ENCODE results near the gene OR52L1. TPM values are rescaled to one million over a fixed set of nuclear protein-coding genes. Genes with fewer than 3 reads are reported as not detected.

The OR52L1 gene
- total RNA-seq, 2 experiments from 2014 or later: not detected

- no peak within 1 kb of the TSS for H3K4me2 ChIP-seq (ENCODE audit: low read length)
- no peak for TF ChIP-seq CTCF (conservative IDR thresholded peaks at IDR 0.05; ENCODE audit: low read length)
- no peak for TF ChIP-seq EZH2phosphoT487 (IDR thresholded peaks at IDR 0.05; ENCODE audit: borderline replicate concordance, low read depth, low read length)
- H3K9me2 ChIP-seq (ENCODE audit: insufficient read depth, low read length): no peaks in the 10 kb centered on the region
- no peaks in the 10 kb centered on the region for H3K36me3 ChIP-seq (ENCODE audit: insufficient read depth, low read length)
- no peaks in the 10 kb centered on the region for H3K79me2 ChIP-seq (ENCODE audit: insufficient read depth, low read depth, low read length)
- no peaks in the 10 kb centered on the region for H3K4me1 ChIP-seq (ENCODE audit: insufficient read depth, low read length, poor library complexity, severe bottlenecking)
- DNase-seq (ENCODE audit: low spot score): no peak
- ChIA-PET POLR2A (no interaction called here), CTCF (ENCODE audit: unreplicated experiment) (no interaction called here)
- H2AFZ ChIP-seq (ENCODE audit: low read length): no peak within 1 kb of the TSS
- H3K9me3 ChIP-seq (ENCODE audit: low read length): no peaks in the 10 kb centered on the region
- BruUV-seq (replicated peaks): no TSS peak
- intact Hi-C loops (cut with micrococcal nuclease; ENCODE audit: unreplicated experiment): no loop called here
- no peak within 1 kb of the TSS for H3K27ac ChIP-seq (ENCODE audit: low read depth, low read length, poor library complexity, severe bottlenecking)
- no peak within 1 kb of the TSS for H3K4me3 ChIP-seq (ENCODE audit: low read depth, low read length, poor library complexity, severe bottlenecking)
- H4K20me1 ChIP-seq (ENCODE audit: insufficient read depth, low read length): no peaks in the 10 kb centered on the region
Observed at GRCh38 chr11:5941951-5942350, 44.8 kb downstream of the OR52L1 start, which contains the start of gene OR56A3. Gene OR56A3 (plus strand): TSS chr11:5942251. CDS start chr11:5947347, 5,096 bp downstream.

- POLR2A ChIA-PET: no interaction called here
- H2AFZ ChIP-seq (ENCODE audit: low read length): no peak overlapping the region
- BruUV-seq (replicated peaks): no TSS peak
- no peak overlapping the region for H3K4me2 ChIP-seq (ENCODE audit: low read length)
- intact Hi-C loops (cut with micrococcal nuclease; ENCODE audit: unreplicated experiment): no loop called here
- no peak overlapping the region for H3K27ac ChIP-seq (ENCODE audit: low read depth, low read length, poor library complexity, severe bottlenecking)
- no peaks in the 10 kb centered on the region for H3K4me1 ChIP-seq (ENCODE audit: insufficient read depth, low read length, poor library complexity, severe bottlenecking)
- no peaks in the 10 kb centered on the region for H3K79me2 ChIP-seq (ENCODE audit: insufficient read depth, low read depth, low read length)
- TF ChIP-seq CTCF (conservative IDR thresholded peaks at IDR 0.05; ENCODE audit: low read length) (no peak), EZH2phosphoT487 (IDR thresholded peaks at IDR 0.05; ENCODE audit: borderline replicate concordance, low read depth, low read length) (no peak)
- DNase-seq (ENCODE audit: low spot score): no peak
- H3K4me3 ChIP-seq (ENCODE audit: low read depth, low read length, poor library complexity, severe bottlenecking): no peak overlapping the region
- H3K9me2 ChIP-seq (ENCODE audit: insufficient read depth, low read length): no peaks in the 10 kb centered on the region
- no peaks in the 10 kb centered on the region for H4K20me1 ChIP-seq (ENCODE audit: insufficient read depth, low read length)
- H3K9me3 ChIP-seq (ENCODE audit: low read length): no peaks in the 10 kb centered on the region
- H3K36me3 ChIP-seq (ENCODE audit: insufficient read depth, low read length): no peaks in the 10 kb centered on the region
- CTCF ChIA-PET (ENCODE audit: unreplicated experiment): no interaction called here
Observed at GRCh38 chr11:5940748-5941147, 46.0 kb downstream of the OR52L1 start.

GRCh38 chr11:5938603-5938965 lies 48.2 kb downstream of the OR52L1 start:
- Histone ChIP-seq H3K4me2 (ENCODE audit: low read length) (no peak overlapping the region), H3K79me2 (ENCODE audit: insufficient read depth, low read depth, low read length) (no peaks in the 10 kb centered on the region), H3K4me1 (ENCODE audit: insufficient read depth, low read length, poor library complexity, severe bottlenecking) (no peaks in the 10 kb centered on the region), H3K9me2 (ENCODE audit: insufficient read depth, low read length) (no peaks in the 10 kb centered on the region), H3K27ac (ENCODE audit: low read depth, low read length, poor library complexity, severe bottlenecking) (no peak overlapping the region), H3K36me3 (ENCODE audit: insufficient read depth, low read length) (no peaks in the 10 kb centered on the region), H2AFZ (ENCODE audit: low read length) (no peak overlapping the region), H3K9me3 (ENCODE audit: low read length) (no peaks in the 10 kb centered on the region), H3K4me3 (ENCODE audit: low read depth, low read length, poor library complexity, severe bottlenecking) (no peak overlapping the region), H4K20me1 (ENCODE audit: insufficient read depth, low read length) (no peaks in the 10 kb centered on the region)
- no peak for DNase-seq (ENCODE audit: low spot score)
- intact Hi-C loops (cut with micrococcal nuclease; ENCODE audit: unreplicated experiment): no loop called here
- no TSS peak for BruUV-seq (replicated peaks)
- POLR2A ChIA-PET: no interaction called here
- CTCF ChIA-PET (ENCODE audit: unreplicated experiment): no interaction called here
- no peak for TF ChIP-seq CTCF (conservative IDR thresholded peaks at IDR 0.05; ENCODE audit: low read length)
- no peak for TF ChIP-seq EZH2phosphoT487 (IDR thresholded peaks at IDR 0.05; ENCODE audit: borderline replicate concordance, low read depth, low read length)

Data from OCI-LY7 (cell line).